Tibial nerve (tissue), 4 donors: Measurements from ENCODE around the gene SLC25A33. TPM values are rescaled to one million over a fixed set of nuclear protein-coding genes. Genes with fewer than 3 reads are reported as not detected.

Experiments used
- DNase-seq, 2 donors: peaks; one replicate each; pipeline ENCODE4 v3.0.0-alpha.2; 2019; ENCODE audit warnings: low spot score in 2 of 2
- H3K27ac ChIP-seq, 4 donors: fragments of 200-600 bp; sonication (generic) in 3 of 4; one replicate each; pipeline ENCODE4 v1.5.1; 2017 to 2019; ENCODE audit warnings: mild to moderate bottlenecking in 1 of 4
- H3K27me3 ChIP-seq, 2 donors: fragments of 200-600 bp; sonication (generic) in 1 of 2; one replicate each; pipeline versions ENCODE4 v1.5.1 to v1.6.0; 2017 to 2019
- H3K36me3 ChIP-seq, 3 donors: fragments of 200-600 bp; sonication (generic); one replicate each; pipeline ENCODE4 v1.5.1; 2018 to 2019
- H3K4me1 ChIP-seq, 4 donors: fragments of 200-600 bp; sonication (generic) in 3 of 4; one replicate each; pipeline ENCODE4 v1.5.1; 2017 to 2019
- H3K4me3 ChIP-seq, 4 donors: fragments of 200-600 bp; sonication (generic) in 3 of 4; one replicate each; pipeline ENCODE4 v1.5.1; 2017 to 2019; ENCODE audit warnings: mild to moderate bottlenecking in 1 of 4, moderate library complexity in 1 of 4
- H3K9me3 ChIP-seq, 4 donors: fragments of 200-600 bp; sonication (generic) in 3 of 4; one replicate each; pipeline ENCODE4 v1.5.1; 2017 to 2019
- CTCF ChIP-seq, 5 experiments: fragments of 200-600 bp in 3 of 5; fragments of 450-650 bp in 2 of 5; sonication (generic) in 3 of 5; IDR thresholded peaks; one replicate each; pipeline ENCODE4 v1.5.1; 2016 to 2019; ENCODE audit warnings: antibody characterized with exemption in 5 of 5, mild to moderate bottlenecking in 3 of 5, moderate library complexity in 2 of 5
- EP300 ChIP-seq, 2 donors: sonication (generic); formaldehyde crosslinking; IDR thresholded peaks; one replicate each; pipeline ENCODE4 v1.6.1; 2017; ENCODE audit warnings: antibody characterized with exemption in 2 of 2, mild to moderate bottlenecking in 1 of 2
- POLR2A ChIP-seq, 2 donors: fragments of 450-650 bp; IDR thresholded peaks; one replicate each; pipeline ENCODE4 v1.6.1; 2017; ENCODE audit warnings: antibody characterized with exemption in 2 of 2, mild to moderate bottlenecking in 2 of 2, moderate library complexity in 2 of 2
- WGBS, 2 donors: methylation state at CpG; one replicate each; pipeline ENCODE4 v1.1.5; 2018; 5-methylcytosine and 5-hydroxymethylcytosine counted together
- total RNA-seq, 4 donors: library from RNA; depleted of rRNA; stranded (reverse); fragments of >200 nt; gene quantifications; one replicate each; pipeline ENCODE4 v1.1.0, GENCODE V29; 2016

The SLC25A33 gene
- total RNA-seq, 4 donors from 2014 or later = 5.4 to 10.2 (median 6.8) TPM

- no peak for TF ChIP-seq POLR2A (IDR thresholded peaks at IDR 0.05)
- no peak for TF ChIP-seq CTCF (IDR thresholded peaks at IDR 0.05)
- no peak for TF ChIP-seq EP300 (IDR thresholded peaks at IDR 0.05)
- WGBS, 2 donors = 88 to 93% methylated on average over 15 of the region's 15 CpGs
- H3K4me3 ChIP-seq = no peak overlapping the region
- H3K4me1 ChIP-seq = no peaks in the 10 kb centered on the region
- H3K9me3 ChIP-seq = no peaks in the 10 kb centered on the region
- no peak for DNase-seq
- H3K27me3 ChIP-seq = no peaks in the 10 kb centered on the region
- H3K27ac ChIP-seq = no peak overlapping the region
- H3K36me3 ChIP-seq = peaks cover 0 to 100% (median 0%) of the 10 kb centered on the region in 3 donors
Observed at GRCh38 chr1:9604836-9605235, 65.6 kb downstream of the SLC25A33 start.

GRCh38 chr1:9605946-9606455 lies 66.7 kb downstream of the SLC25A33 start:
- H3K4me3 ChIP-seq = no peak overlapping the region
- 92 to 98% methylated on average over 14 of the region's 14 CpGs for WGBS, 2 donors
- no peaks in the 10 kb centered on the region for H3K4me1 ChIP-seq
- H3K9me3 ChIP-seq = no peaks in the 10 kb centered on the region
- H3K27ac ChIP-seq = no peak overlapping the region
- no peaks in the 10 kb centered on the region for H3K27me3 ChIP-seq
- no peak for DNase-seq
- H3K36me3 ChIP-seq = peaks cover 0 to 100% (median 0%) of the 10 kb centered on the region in 3 donors
- no peak for TF ChIP-seq POLR2A (IDR thresholded peaks at IDR 0.05)

- TF ChIP-seq EP300 (IDR thresholded peaks at IDR 0.05) = no peak
- no peak for TF ChIP-seq POLR2A (IDR thresholded peaks at IDR 0.05)
- no peak for TF ChIP-seq CTCF (IDR thresholded peaks at IDR 0.05)
- H3K4me1 ChIP-seq = no peaks in the 10 kb centered on the region
- WGBS, 2 donors = 85 to 93% methylated on average over 21 of the region's 21 CpGs
- peaks cover 0 to 100% (median 0%) of the 10 kb centered on the region in 3 donors for H3K36me3 ChIP-seq
- no peak overlapping the region for H3K27ac ChIP-seq
- no peaks in the 10 kb centered on the region for H3K9me3 ChIP-seq
- H3K4me3 ChIP-seq = no peak overlapping the region
- no peak for DNase-seq
- no peaks in the 10 kb centered on the region for H3K27me3 ChIP-seq
Observed at GRCh38 chr1:9606458-9606857, 67.2 kb downstream of the SLC25A33 start.

GRCh38 chr1:9606948-9607347 lies 67.7 kb downstream of the SLC25A33 start:
- WGBS, 2 donors = 75 to 83% methylated on average over 10 of the region's 10 CpGs
- DNase-seq = no peak
- no peak overlapping the region for H3K4me3 ChIP-seq
- peaks cover 0 to 100% (median 0%) of the 10 kb centered on the region in 3 donors for H3K36me3 ChIP-seq
- TF ChIP-seq CTCF (IDR thresholded peaks at IDR 0.05) (no peak), POLR2A (IDR thresholded peaks at IDR 0.05) (no peak), EP300 (IDR thresholded peaks at IDR 0.05) (no peak)
- H3K9me3 ChIP-seq = no peaks in the 10 kb centered on the region
- H3K27ac ChIP-seq = no peak overlapping the region
- no peaks in the 10 kb centered on the region for H3K27me3 ChIP-seq
- H3K4me1 ChIP-seq = no peaks in the 10 kb centered on the region

- DNase-seq = no peak
- 88 to 90% methylated on average over 19 of the region's 19 CpGs for WGBS, 2 donors
- Histone ChIP-seq H3K9me3 (no peaks in the 10 kb centered on the region), H3K4me1 (no peaks in the 10 kb centered on the region), H3K4me3 (no peak overlapping the region), H3K27ac (no peak overlapping the region), H3K36me3 (peaks cover 0 to 100% (median 0%) of the 10 kb centered on the region in 3 donors), H3K27me3 (no peaks in the 10 kb centered on the region)
- no peak for TF ChIP-seq EP300 (IDR thresholded peaks at IDR 0.05)
- no peak for TF ChIP-seq CTCF (IDR thresholded peaks at IDR 0.05)
- no peak for TF ChIP-seq POLR2A (IDR thresholded peaks at IDR 0.05)
Observed at GRCh38 chr1:9607352-9607751, 68.1 kb downstream of the SLC25A33 start.

GRCh38 chr1:9609998-9610397 lies 70.7 kb downstream of the SLC25A33 start:
- WGBS, 2 donors = 85 to 98% methylated on average over 5 of the region's 5 CpGs
- Histone ChIP-seq H3K4me3 (no peak overlapping the region), H3K27ac (no peak overlapping the region), H3K36me3 (peaks cover 0 to 91% (median 0%) of the 10 kb centered on the region in 3 donors), H3K4me1 (no peaks in the 10 kb centered on the region), H3K9me3 (no peaks in the 10 kb centered on the region), H3K27me3 (no peaks in the 10 kb centered on the region)
- TF ChIP-seq CTCF (IDR thresholded peaks at IDR 0.05) = no peak
- TF ChIP-seq POLR2A (IDR thresholded peaks at IDR 0.05) = no peak
- no peak for TF ChIP-seq EP300 (IDR thresholded peaks at IDR 0.05)
- no peak for DNase-seq
